H1 (cell line): ENCODE results near the gene CFAP91. TPM values are rescaled to one million over a fixed set of nuclear protein-coding genes. Genes with fewer than 3 reads are reported as not detected.

Experiments used
- E2F6 ChIP-seq: IDR thresholded peaks from 2 replicates; pipeline ENCODE4 v1.6.1; 2012; ENCODE audit warnings: inconsistent platforms
- HDAC2 ChIP-seq, 2 experiments: fragments of 300-600 bp in 1 of 2; sonication (generic) in 1 of 2; IDR thresholded peaks; 2 replicates each; pipeline ENCODE4 v1.6.1; 2011 to 2012; ENCODE audit warnings: low read depth in 2 of 2, low read length in 2 of 2, mild to moderate bottlenecking in 2 of 2, moderate library complexity in 2 of 2, borderline replicate concordance in 1 of 2, inconsistent platforms in 1 of 2
- RXRA ChIP-seq: IDR thresholded peaks from 2 replicates; pipeline ENCODE4 v1.6.1; 2011; ENCODE audit warnings: low read depth, mild to moderate bottlenecking, low read length, moderate library complexity; ENCODE audit not compliant: insufficient read depth
- polyA plus RNA-seq, 7 experiments: library from polyadenylated mRNA; depleted of rRNA in 3 of 7; stranded (reverse) in 5 of 7; unstranded in 2 of 7; fragments of >200 nt in 5 of 7; fragments of 200-250 nt in 2 of 7; gene quantifications; 1 replicate in 5 of 7; 2 replicates in 1 of 7; 4 replicates in 1 of 7; pipeline versions ENCODE4 v1.2.1 to v1.2.3, GENCODE V29; 2011 to 2013; ENCODE audit warnings: missing spikeins in 2 of 7, mixed read lengths in 2 of 7
- total RNA-seq: library from RNA; stranded (reverse); fragmentation: NEBNext Ultra II Directional; extraction: Animal tissue kit (Norgen Biotek cat#: 25700); gene quantifications from 2 replicates; pipeline ENCODE4 v1.2.1, GENCODE V29; 2021

The CFAP91 gene
- total and polyA plus RNA-seq, 2 of the 8 experiments (the other 6 are each of a cell fraction or from before 2014, with no cell fraction given) = 5.4 to 7.4 TPM

GRCh38 chr3:119702530-119703527 is at the start of gene CFAP91 (continued):
- TF ChIP-seq RXRA = no peak
- 0 out of 4 replicates have a peak, but pooled peaks of 1 of the 2 experiments have one; percentile 35 for TF ChIP-seq HDAC2 (IDR thresholded peaks at IDR 0.05; ENCODE audit: borderline replicate concordance in 1 of 2, low read depth in 2 of 2, low read length in 2 of 2)
- peak; percentile 97 for TF ChIP-seq E2F6
